ENCODE data around the gene CHCHD3.

The CHCHD3 gene

GRCh38 chr7:133003052-133003910 is 78.6 kb downstream of the CHCHD3 start:
- H3K4me3 Mint-ChIP-seq, result no peak overlapping the region
- H3K27me3 Mint-ChIP-seq, result no peaks in the 10 kb centered on the region
- no peak for ATAC-seq (replicated peaks; ENCODE audit: extremely low read depth, poor library complexity, severe bottlenecking)
- no peak overlapping the region for H3K27ac Mint-ChIP-seq (ENCODE audit: low read depth)
- no peak for DNase-seq (ENCODE audit: low spot score in 2 of 2)
- H3K36me3 Mint-ChIP-seq (ENCODE audit: insufficient read depth), result no peaks in the 10 kb centered on the region
- H3K9me3 Mint-ChIP-seq, result no peaks in the 10 kb centered on the region
- H3K4me1 Mint-ChIP-seq, result peaks cover 22% of the 10 kb centered on the region

DNA sequence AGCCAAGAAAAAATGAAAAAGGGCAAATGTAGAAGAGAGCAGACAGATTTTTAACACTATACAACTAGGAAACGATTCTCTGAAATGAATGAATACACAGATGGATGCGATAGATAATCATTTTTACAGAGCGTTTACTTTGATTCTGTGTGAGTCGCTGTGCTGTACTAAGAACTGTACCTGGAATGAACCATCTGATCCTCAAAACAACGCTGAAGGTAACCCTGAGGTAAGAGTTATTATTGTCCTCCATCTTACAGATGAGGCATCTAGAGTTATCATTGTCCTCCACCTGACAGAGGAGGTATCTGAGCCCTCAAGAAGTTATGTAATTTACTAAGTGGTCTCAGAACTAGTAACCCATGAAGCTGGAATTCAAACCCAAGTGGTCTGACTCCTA is 80.2 kb downstream of the CHCHD3 start:
- H3K36me3 Mint-ChIP-seq (ENCODE audit: insufficient read depth), result no peaks in the 10 kb centered on the region
- H3K9me3 Mint-ChIP-seq, result no peaks in the 10 kb centered on the region
- peaks cover 22% of the 10 kb centered on the region for H3K4me1 Mint-ChIP-seq
- no peak for ATAC-seq (replicated peaks; ENCODE audit: extremely low read depth, poor library complexity, severe bottlenecking)
- DNase-seq (ENCODE audit: low spot score in 2 of 2), result no peak
- no peaks in the 10 kb centered on the region for H3K27me3 Mint-ChIP-seq
- no peak overlapping the region for H3K27ac Mint-ChIP-seq (ENCODE audit: low read depth)
- no peak overlapping the region for H3K4me3 Mint-ChIP-seq

DNA sequence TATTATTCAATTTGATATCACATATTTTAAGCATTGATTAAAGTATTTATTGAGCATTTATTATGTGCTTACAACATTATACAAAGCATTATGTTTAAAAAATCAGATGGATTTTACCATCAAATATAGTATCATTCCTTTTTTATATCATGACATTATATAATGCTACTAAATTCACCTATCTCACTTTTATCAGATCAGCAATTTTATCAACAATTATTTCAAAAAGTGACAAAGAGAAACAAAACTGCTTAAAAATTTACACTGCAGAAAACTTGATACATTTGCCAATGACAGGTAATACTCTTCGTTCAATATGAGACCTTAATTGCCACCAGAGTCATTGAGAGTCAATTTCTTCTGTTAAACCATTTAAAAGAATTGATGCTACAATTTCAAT is 82.0 kb downstream of the CHCHD3 start:
- Mint-ChIP-seq H3K36me3 (ENCODE audit: insufficient read depth) (no peaks in the 10 kb centered on the region), H3K4me3 (no peak overlapping the region), H3K27me3 (no peaks in the 10 kb centered on the region), H3K4me1 (peaks cover 35% of the 10 kb centered on the region), H3K27ac (ENCODE audit: low read depth) (no peak overlapping the region), H3K9me3 (no peaks in the 10 kb centered on the region)
- ATAC-seq (replicated peaks; ENCODE audit: extremely low read depth, poor library complexity, severe bottlenecking), result no peak
- DNase-seq (ENCODE audit: low spot score in 2 of 2), result no peak

DNA sequence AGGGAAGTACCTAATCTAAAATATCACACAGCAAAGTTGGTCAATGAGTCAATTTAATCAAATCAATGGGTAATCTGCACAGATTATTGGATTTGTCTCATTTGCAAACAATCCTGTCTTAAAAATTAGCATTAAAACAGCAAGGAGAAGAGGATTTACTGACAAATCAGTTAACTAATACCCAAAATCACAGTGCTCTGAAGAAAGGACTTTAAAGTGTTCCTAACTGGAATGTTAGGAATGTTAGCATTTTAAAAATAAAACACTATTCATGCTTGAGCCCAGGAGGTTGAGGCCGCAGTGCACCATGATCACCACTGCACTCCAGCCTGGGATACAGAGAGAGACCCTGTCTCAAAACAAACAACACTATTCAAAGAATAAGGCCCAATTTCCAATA is 83.1 kb downstream of the CHCHD3 start:
- no peak for DNase-seq (ENCODE audit: low spot score in 2 of 2)
- no peak overlapping the region for H3K27ac Mint-ChIP-seq (ENCODE audit: low read depth)

DNA sequence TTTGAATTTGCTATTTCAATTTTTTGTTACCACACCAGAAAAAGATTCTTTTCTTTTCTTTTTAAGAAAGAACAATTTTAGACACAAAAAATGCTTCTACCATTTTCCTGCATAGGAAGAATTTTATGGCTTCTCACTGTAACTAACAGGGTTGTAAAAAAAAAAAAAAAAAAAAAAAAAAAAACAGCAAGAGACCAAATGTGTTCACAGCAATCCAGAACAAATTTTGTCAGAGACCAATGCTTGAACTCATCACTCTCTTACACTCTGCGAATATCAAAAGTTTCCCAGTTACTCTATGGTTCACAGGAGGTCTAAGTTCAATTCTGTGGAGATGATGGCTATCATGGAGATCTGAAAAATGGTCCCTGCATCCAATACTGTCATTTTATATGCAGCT is 84.4 kb downstream of the CHCHD3 start:
- ATAC-seq (replicated peaks; ENCODE audit: extremely low read depth, poor library complexity, severe bottlenecking) (no peak), DNase-seq (ENCODE audit: low spot score in 2 of 2) (no peak)
- H3K9me3 Mint-ChIP-seq, result no peaks in the 10 kb centered on the region
- no peak overlapping the region for H3K4me3 Mint-ChIP-seq
- H3K27ac Mint-ChIP-seq (ENCODE audit: low read depth), result no peak overlapping the region
- H3K4me1 Mint-ChIP-seq, result peaks cover 34% of the 10 kb centered on the region
- no peaks in the 10 kb centered on the region for H3K36me3 Mint-ChIP-seq (ENCODE audit: insufficient read depth)
- no peaks in the 10 kb centered on the region for H3K27me3 Mint-ChIP-seq

More for the DNA sequence above, 83.1 kb downstream of the CHCHD3 start:
- no peaks in the 10 kb centered on the region for H3K9me3 Mint-ChIP-seq
- peaks cover 34% of the 10 kb centered on the region for H3K4me1 Mint-ChIP-seq
- H3K27me3 Mint-ChIP-seq, result no peaks in the 10 kb centered on the region
- no peak overlapping the region for H3K4me3 Mint-ChIP-seq
- no peak for ATAC-seq (replicated peaks; ENCODE audit: extremely low read depth, poor library complexity, severe bottlenecking)
- H3K36me3 Mint-ChIP-seq (ENCODE audit: insufficient read depth), result no peaks in the 10 kb centered on the region

- no peak overlapping the region for H3K4me3 Mint-ChIP-seq
- H3K9me3 Mint-ChIP-seq, result no peaks in the 10 kb centered on the region
- H3K27me3 Mint-ChIP-seq, result no peaks in the 10 kb centered on the region
- no peak overlapping the region for H3K27ac Mint-ChIP-seq (ENCODE audit: low read depth)
- no peak for ATAC-seq (replicated peaks; ENCODE audit: extremely low read depth, poor library complexity, severe bottlenecking)
- no peak for DNase-seq (ENCODE audit: low spot score in 2 of 2)
- peaks cover 38% of the 10 kb centered on the region for H3K4me1 Mint-ChIP-seq
- no peaks in the 10 kb centered on the region for H3K36me3 Mint-ChIP-seq (ENCODE audit: insufficient read depth)
Measured at GRCh38 chr7:132996581-132997242, 85.2 kb downstream of the CHCHD3 start.

DNA sequence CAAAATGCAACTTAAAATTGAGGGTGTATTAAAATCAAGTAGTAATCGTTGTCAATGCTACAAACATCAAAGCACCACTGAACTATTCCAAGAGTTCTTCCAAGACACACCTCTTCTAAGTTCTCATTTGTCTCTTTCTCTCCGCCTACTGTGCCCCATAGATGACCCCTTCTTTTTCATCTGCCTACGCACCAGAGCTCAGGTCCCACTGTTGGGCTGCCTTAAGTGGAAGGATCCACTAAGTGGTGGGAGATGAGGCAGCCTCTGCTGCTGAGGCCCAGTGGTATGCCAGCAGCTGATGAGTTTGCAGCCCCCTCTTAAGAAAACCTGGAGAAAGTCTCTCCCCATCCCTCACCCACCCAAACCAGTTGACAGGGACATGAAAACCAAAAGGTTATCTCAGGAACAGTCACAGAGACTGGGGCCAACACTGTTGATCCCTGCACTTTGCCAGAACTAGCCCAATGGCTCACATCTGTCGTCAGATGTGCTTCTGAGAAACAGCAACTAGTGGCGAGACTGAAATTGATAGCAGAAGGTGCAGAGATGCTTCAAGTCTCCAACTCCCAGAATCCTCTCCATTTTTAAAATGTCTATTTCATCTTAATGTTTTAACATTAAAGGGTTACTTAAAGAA is 88.4 kb downstream of the CHCHD3 start:
- DNase-seq (ENCODE audit: low spot score in 2 of 2), result no peak
- Mint-ChIP-seq H3K4me3 (no peak overlapping the region), H3K27me3 (no peaks in the 10 kb centered on the region), H3K9me3 (no peaks in the 10 kb centered on the region), H3K36me3 (ENCODE audit: insufficient read depth) (no peaks in the 10 kb centered on the region), H3K4me1 (peaks cover 40% of the 10 kb centered on the region), H3K27ac (ENCODE audit: low read depth) (no peak overlapping the region)
- ATAC-seq (replicated peaks; ENCODE audit: extremely low read depth, poor library complexity, severe bottlenecking), result no peak

GRCh38 chr7:132991615-132992587 is 90.0 kb downstream of the CHCHD3 start:
- no peak overlapping the region for H3K4me3 Mint-ChIP-seq
- ATAC-seq (replicated peaks; ENCODE audit: extremely low read depth, poor library complexity, severe bottlenecking) (no peak), DNase-seq (ENCODE audit: low spot score in 2 of 2) (no peak)
- H3K27ac Mint-ChIP-seq (ENCODE audit: low read depth), result no peak overlapping the region
- no peaks in the 10 kb centered on the region for H3K36me3 Mint-ChIP-seq (ENCODE audit: insufficient read depth)
- H3K4me1 Mint-ChIP-seq, result peaks cover 46% of the 10 kb centered on the region
- H3K9me3 Mint-ChIP-seq, result no peaks in the 10 kb centered on the region
- H3K27me3 Mint-ChIP-seq, result no peaks in the 10 kb centered on the region

- no peaks in the 10 kb centered on the region for H3K27me3 Mint-ChIP-seq
- H3K4me1 Mint-ChIP-seq, result peaks cover 25% of the 10 kb centered on the region
- no peak for ATAC-seq (replicated peaks; ENCODE audit: extremely low read depth, poor library complexity, severe bottlenecking)
- H3K9me3 Mint-ChIP-seq, result no peaks in the 10 kb centered on the region
- H3K27ac Mint-ChIP-seq (ENCODE audit: low read depth), result no peak overlapping the region
- H3K4me3 Mint-ChIP-seq, result no peak overlapping the region
- no peak for DNase-seq (ENCODE audit: low spot score in 2 of 2)
- H3K36me3 Mint-ChIP-seq (ENCODE audit: insufficient read depth), result peaks cover 2% of the 10 kb centered on the region
Measured at GRCh38 chr7:132988117-132988516, 93.8 kb downstream of the CHCHD3 start.

DNA sequence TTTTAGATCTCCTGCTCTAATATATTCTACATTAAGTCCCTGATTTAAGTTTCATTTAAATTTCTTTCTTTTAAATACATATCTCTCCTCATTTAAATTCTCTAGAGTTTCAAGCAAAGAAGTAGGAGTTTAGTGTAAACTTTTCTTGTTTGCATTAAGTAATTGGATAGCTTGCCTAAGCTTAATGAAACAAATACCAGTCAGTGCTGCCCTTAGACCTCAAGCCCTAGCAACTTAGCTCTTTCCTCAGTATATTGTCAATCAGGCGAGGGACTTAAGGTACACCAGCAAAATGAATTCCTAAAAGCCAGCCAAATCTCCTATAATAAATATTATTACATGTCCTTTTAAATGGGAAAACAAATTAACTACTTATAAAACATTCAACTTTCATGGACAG is 101.5 kb downstream of the CHCHD3 start:
- Mint-ChIP-seq H3K27ac (ENCODE audit: low read depth) (no peak overlapping the region), H3K9me3 (no peaks in the 10 kb centered on the region), H3K27me3 (no peaks in the 10 kb centered on the region), H3K4me3 (no peak overlapping the region), H3K36me3 (ENCODE audit: insufficient read depth) (peaks cover 2% of the 10 kb centered on the region), H3K4me1 (peaks cover 15% of the 10 kb centered on the region)
- DNase-seq (ENCODE audit: low spot score in 2 of 2) (no peak), ATAC-seq (replicated peaks; ENCODE audit: extremely low read depth, poor library complexity, severe bottlenecking) (no peak)

DNA sequence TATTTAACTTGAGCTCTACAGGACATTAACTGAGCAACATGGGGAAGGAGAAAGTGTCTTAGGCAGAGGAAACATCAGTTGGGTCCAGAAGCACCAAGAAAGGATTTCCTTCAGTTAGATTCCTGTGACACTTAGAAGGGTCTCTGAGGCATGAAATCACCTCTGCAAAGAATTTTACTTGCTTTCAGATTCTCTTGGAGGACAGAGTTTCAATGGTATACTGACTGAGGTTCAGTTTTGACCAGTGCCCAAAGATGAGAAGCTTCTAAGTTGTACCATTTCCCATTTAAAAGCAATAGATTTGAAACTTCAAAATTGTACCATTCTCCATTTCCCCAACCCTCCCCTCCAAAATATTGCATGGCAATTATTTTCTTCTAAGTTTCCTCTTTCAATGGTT is 102.4 kb downstream of the CHCHD3 start:
- Mint-ChIP-seq H3K9me3 (no peaks in the 10 kb centered on the region), H3K4me3 (no peak overlapping the region), H3K27me3 (no peaks in the 10 kb centered on the region), H3K4me1 (peaks cover 15% of the 10 kb centered on the region), H3K36me3 (ENCODE audit: insufficient read depth) (peaks cover 8% of the 10 kb centered on the region), H3K27ac (ENCODE audit: low read depth) (no peak overlapping the region)
- DNase-seq (ENCODE audit: low spot score in 2 of 2) (no peak), ATAC-seq (replicated peaks; ENCODE audit: extremely low read depth, poor library complexity, severe bottlenecking) (no peak)

DNA sequence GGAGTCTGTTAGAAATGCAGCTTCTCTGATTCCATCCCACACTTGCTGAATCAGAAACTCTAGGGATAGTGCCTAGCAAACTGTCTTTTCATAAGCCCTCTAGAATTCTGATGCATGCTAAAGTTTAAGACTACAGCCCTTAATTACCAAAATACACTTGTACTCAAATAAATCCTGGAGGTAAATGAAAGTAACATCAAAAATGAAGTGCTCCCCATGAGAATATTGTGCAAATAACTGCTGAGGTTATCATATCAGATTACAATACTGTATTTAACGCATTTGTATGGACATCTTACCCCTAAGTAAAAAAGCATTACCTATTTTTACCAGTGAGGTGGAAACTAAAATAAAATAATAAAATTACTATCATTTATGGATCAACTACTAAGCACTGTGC is 104.7 kb downstream of the CHCHD3 start:
- ATAC-seq (replicated peaks; ENCODE audit: extremely low read depth, poor library complexity, severe bottlenecking) (no peak), DNase-seq (ENCODE audit: low spot score in 2 of 2) (no peak)
- Mint-ChIP-seq H3K27me3 (no peaks in the 10 kb centered on the region), H3K4me3 (no peak overlapping the region), H3K27ac (ENCODE audit: low read depth) (no peak overlapping the region), H3K9me3 (no peaks in the 10 kb centered on the region), H3K4me1 (peaks cover 15% of the 10 kb centered on the region), H3K36me3 (ENCODE audit: insufficient read depth) (peaks cover 16% of the 10 kb centered on the region)

Data from central memory CD8-positive, alpha-beta T cell (primary cell).